Liver (tissue), 9 donors: ENCODE measurements around the gene TMEM114. TPM values are rescaled to one million over a fixed set of nuclear protein-coding genes. Genes with fewer than 3 reads are reported as not detected.
"Not testable (repeated sequence)": the region's sequence is repeated elsewhere in the genome, so short reads cannot be mapped to it uniquely, and the experiment has no call there.

ENCODE experiments used
- DNase-seq: peaks from one replicate; pipeline ENCODE4 v3.0.0-alpha.2; 2017; ENCODE audit warnings: low spot score
- H3K27ac ChIP-seq, 2 donors: one replicate each; pipeline ENCODE4 v1.7.0; 2013; ENCODE audit warnings: inconsistent platforms in 2 of 2, low read length in 2 of 2, control low read depth in 1 of 2, low read depth in 1 of 2, mild to moderate bottlenecking in 1 of 2
- H3K27me3 ChIP-seq, 4 donors: one replicate each; pipeline versions ENCODE4 v1.6.1 to v1.7.0; 2013; ENCODE audit warnings: low read length in 3 of 4, inconsistent platforms in 1 of 4, mild to moderate bottlenecking in 1 of 4, moderate library complexity in 1 of 4; ENCODE audit not compliant: control insufficient read depth in 4 of 4, insufficient read depth in 4 of 4
- H3K36me3 ChIP-seq, 4 donors: one replicate each; pipeline versions ENCODE4 v1.6.1 to v1.7.0; 2013; ENCODE audit warnings: low read length in 3 of 4, mild to moderate bottlenecking in 3 of 4, low read depth in 1 of 4, moderate library complexity in 1 of 4; ENCODE audit not compliant: control insufficient read depth in 4 of 4, insufficient read depth in 3 of 4
- H3K4me1 ChIP-seq, 4 donors: one replicate each; pipeline versions ENCODE4 v1.6.1 to v1.7.0; 2013; ENCODE audit warnings: low read length in 3 of 4, mild to moderate bottlenecking in 3 of 4, moderate library complexity in 1 of 4; ENCODE audit not compliant: control insufficient read depth in 4 of 4, insufficient read depth in 4 of 4
- H3K4me3 ChIP-seq, 3 donors: one replicate each; pipeline versions ENCODE4 v1.6.1 to v1.7.0; 2013; ENCODE audit warnings: low read length in 3 of 3, control low read depth in 1 of 3, low read depth in 1 of 3, mild to moderate bottlenecking in 1 of 3
- H3K9ac ChIP-seq, 2 donors: one replicate each; pipeline ENCODE4 v1.7.0; 2013; ENCODE audit warnings: low read length in 2 of 2, mild to moderate bottlenecking in 2 of 2, moderate library complexity in 2 of 2, control low read depth in 1 of 2, low read depth in 1 of 2
- H3K9me3 ChIP-seq, 4 donors: one replicate each; pipeline versions ENCODE4 v1.6.1 to v1.7.0; 2013; ENCODE audit warnings: low read length in 3 of 4; ENCODE audit not compliant: control insufficient read depth in 4 of 4
- CTCF ChIP-seq: fragments of 150-350 bp; IDR thresholded peaks from 2 replicates; pipeline ENCODE4 v1.5.1; 2017; ENCODE audit warnings: improper control_type of control experiment, low read depth, low read length; ENCODE audit not compliant: missing input control
- FOXA2 ChIP-seq: IDR thresholded peaks from 2 replicates; pipeline ENCODE4 v1.6.1; 2016; ENCODE audit warnings: antibody characterized with exemption
- HNF4A ChIP-seq, 2 donors: conservative IDR thresholded peaks; 2 replicates each; pipeline ENCODE4 v1.6.1; 2016; ENCODE audit warnings: antibody characterized with exemption in 2 of 2, mild to moderate bottlenecking in 2 of 2
- MAX ChIP-seq: IDR thresholded peaks from 2 replicates; pipeline ENCODE4 v1.6.1; 2016; ENCODE audit warnings: antibody characterized with exemption
- RXRA ChIP-seq, 2 donors: IDR thresholded peaks; 2 replicates each; pipeline ENCODE4 v1.6.1; 2017 to 2018; ENCODE audit warnings: antibody characterized with exemption in 2 of 2, mild to moderate bottlenecking in 1 of 2
- SP1 ChIP-seq: IDR thresholded peaks from 2 replicates; pipeline ENCODE4 v1.6.1; 2018; ENCODE audit warnings: antibody characterized with exemption, mild to moderate bottlenecking
- TAF1 ChIP-seq: conservative IDR thresholded peaks from 2 replicates; pipeline ENCODE4 v1.6.1; 2016; ENCODE audit warnings: antibody characterized with exemption, mild to moderate bottlenecking
- YY1 ChIP-seq: IDR thresholded peaks from 2 replicates; pipeline ENCODE4 v1.6.1; 2016; ENCODE audit warnings: antibody characterized with exemption, mild to moderate bottlenecking
- WGBS: extraction: QIAGEN DNeasy Blood & Tissue Kit; methylation state at CpG from one replicate; pipeline ENCODE4 v1.1.7; 2013; 5-methylcytosine and 5-hydroxymethylcytosine counted together
- polyA plus RNA-seq, 2 donors: library from polyadenylated mRNA; stranded (reverse) in 1 of 2; unstranded in 1 of 2; fragments of 200-250 nt in 1 of 2; fragments of >200 nt in 1 of 2; fragmentation: Nextera tagmentation in 1 of 2; extraction: Ambion mirVana in 1 of 2; gene quantifications; one replicate each; pipeline versions ENCODE4 v1.2.1 to v1.2.3, GENCODE V29; 2013 to 2015
- total RNA-seq, 2 donors: library from RNA; depleted of rRNA; stranded (reverse); fragments of >200 nt; gene quantifications; one replicate each; pipeline ENCODE4 v1.2.3, GENCODE V29; 2014
- TF ChIP-seq, protein P1 (sequence below): IDR thresholded peaks from 2 replicates; pipeline ENCODE4 v1.6.1; 2016; ENCODE audit warnings: antibody characterized with exemption, mild to moderate bottlenecking
- TF ChIP-seq, protein P2 (sequence below): IDR thresholded peaks from 2 replicates; pipeline ENCODE4 v1.6.1; 2016; ENCODE audit warnings: antibody characterized with exemption
- donor health status: healthy.
- donor health status: healthy.
- donor health status: healthy.
- donor health status: healthy.
- donor health status: healthy.

The TMEM114 gene
- total and polyA plus RNA-seq, 4 donors = not detected

DNA sequence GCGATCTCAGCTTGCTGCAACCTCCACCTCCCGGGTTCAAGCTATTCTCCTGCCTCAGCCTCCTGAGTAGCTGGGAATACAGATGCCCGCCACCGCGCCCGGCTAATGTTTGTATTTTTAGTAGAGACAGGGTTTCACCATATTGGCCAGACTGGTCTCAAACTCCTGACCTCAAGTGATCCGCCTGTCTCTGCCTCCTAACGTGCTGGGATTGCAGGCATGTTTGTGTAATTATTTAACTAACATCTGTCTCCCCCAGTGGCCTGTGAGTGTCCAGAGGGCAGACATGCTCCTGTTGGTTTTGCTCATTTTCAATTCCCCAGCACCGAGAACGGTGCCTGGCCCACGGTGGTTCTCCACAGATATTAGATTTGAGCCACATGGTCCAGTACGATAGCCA, 19.9 kb downstream of the TMEM114 start:
- H3K4me1 ChIP-seq, H3K27me3 ChIP-seq, H3K27ac ChIP-seq, H3K9me3 ChIP-seq, H3K9ac ChIP-seq, H3K36me3 ChIP-seq, H3K4me3 ChIP-seq, DNase-seq: not testable (repeated sequence)
- WGBS = 50% methylated on average over 12 of the region's 12 CpGs
- TF ChIP-seq RXRA (IDR thresholded peaks at IDR 0.05) (peak in 1 of 2 donors; percentile 33), HNF4A (conservative IDR thresholded peaks at IDR 0.05) (peak in 1 of 2 donors; percentile 16), SP1 (peak; percentile 34)

DNA sequence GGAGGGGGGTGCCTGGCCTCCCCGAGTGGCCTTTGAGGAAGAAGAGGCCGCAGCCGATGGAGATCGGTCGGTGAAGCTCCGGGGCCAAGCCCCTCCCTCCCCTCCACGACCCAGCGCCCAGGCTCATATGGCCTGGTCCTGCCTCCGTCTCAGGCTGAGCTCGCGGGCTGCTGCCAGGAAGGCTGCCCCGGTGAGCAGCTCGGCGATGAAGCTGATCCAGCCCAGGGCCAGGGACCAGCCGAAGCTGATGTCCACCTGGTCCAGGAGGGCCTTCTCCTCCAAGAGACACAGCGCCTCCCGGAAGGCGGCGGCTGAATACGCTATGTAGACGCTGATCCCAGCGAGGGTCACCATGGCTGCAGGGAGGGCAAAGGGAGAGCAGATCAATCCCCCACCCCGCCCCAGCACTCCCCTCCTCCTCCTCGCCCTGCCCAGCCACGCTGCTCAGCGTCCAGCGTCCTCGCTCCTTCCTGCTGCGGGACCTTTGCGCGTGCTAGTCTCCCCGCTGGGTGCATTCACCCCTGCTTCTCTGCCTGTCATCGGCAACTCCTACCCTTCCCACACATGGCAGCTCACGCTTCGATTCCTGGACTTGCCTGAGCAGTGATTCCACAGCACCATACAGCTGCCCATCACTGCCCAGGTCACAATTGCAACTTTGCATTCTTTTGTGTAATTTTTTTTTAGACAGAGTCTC, 20.5 kb downstream of the TMEM114 start:
- H3K36me3 ChIP-seq = no peaks in the 10 kb centered on the region
- no peak overlapping the region for H3K4me3 ChIP-seq
- no peaks in the 10 kb centered on the region for H3K9me3 ChIP-seq
- no peak overlapping the region for H3K9ac ChIP-seq
- H3K27me3 ChIP-seq = no peaks in the 10 kb centered on the region
- no peak overlapping the region for H3K27ac ChIP-seq
- 71% methylated on average over 35 of the region's 35 CpGs for WGBS
- TF ChIP-seq, protein P1, sequence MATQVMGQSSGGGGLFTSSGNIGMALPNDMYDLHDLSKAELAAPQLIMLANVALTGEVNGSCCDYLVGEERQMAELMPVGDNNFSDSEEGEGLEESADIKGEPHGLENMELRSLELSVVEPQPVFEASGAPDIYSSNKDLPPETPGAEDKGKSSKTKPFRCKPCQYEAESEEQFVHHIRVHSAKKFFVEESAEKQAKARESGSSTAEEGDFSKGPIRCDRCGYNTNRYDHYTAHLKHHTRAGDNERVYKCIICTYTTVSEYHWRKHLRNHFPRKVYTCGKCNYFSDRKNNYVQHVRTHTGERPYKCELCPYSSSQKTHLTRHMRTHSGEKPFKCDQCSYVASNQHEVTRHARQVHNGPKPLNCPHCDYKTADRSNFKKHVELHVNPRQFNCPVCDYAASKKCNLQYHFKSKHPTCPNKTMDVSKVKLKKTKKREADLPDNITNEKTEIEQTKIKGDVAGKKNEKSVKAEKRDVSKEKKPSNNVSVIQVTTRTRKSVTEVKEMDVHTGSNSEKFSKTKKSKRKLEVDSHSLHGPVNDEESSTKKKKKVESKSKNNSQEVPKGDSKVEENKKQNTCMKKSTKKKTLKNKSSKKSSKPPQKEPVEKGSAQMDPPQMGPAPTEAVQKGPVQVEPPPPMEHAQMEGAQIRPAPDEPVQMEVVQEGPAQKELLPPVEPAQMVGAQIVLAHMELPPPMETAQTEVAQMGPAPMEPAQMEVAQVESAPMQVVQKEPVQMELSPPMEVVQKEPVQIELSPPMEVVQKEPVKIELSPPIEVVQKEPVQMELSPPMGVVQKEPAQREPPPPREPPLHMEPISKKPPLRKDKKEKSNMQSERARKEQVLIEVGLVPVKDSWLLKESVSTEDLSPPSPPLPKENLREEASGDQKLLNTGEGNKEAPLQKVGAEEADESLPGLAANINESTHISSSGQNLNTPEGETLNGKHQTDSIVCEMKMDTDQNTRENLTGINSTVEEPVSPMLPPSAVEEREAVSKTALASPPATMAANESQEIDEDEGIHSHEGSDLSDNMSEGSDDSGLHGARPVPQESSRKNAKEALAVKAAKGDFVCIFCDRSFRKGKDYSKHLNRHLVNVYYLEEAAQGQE = no peak
- TF ChIP-seq MAX (no peak), CTCF (no peak), FOXA2 (no peak), HNF4A (conservative IDR thresholded peaks at IDR 0.05) (no peak), YY1 (no peak), SP1 (no peak), RXRA (IDR thresholded peaks at IDR 0.05) (no peak), TAF1 (no peak)
- TF ChIP-seq, protein P2, sequence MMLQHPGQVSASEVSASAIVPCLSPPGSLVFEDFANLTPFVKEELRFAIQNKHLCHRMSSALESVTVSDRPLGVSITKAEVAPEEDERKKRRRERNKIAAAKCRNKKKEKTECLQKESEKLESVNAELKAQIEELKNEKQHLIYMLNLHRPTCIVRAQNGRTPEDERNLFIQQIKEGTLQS = no peak
- peaks cover 0 to 8% (median 1%) of the 10 kb centered on the region in 4 donors for H3K4me1 ChIP-seq
- DNase-seq = no peak

- Histone ChIP-seq H3K9ac (no peak overlapping the region), H3K4me3 (no peak overlapping the region), H3K27me3 (no peaks in the 10 kb centered on the region), H3K9me3 (no peaks in the 10 kb centered on the region), H3K4me1 (peaks cover 0 to 8% (median 1%) of the 10 kb centered on the region in 4 donors), H3K27ac (no peak overlapping the region), H3K36me3 (no peaks in the 10 kb centered on the region)
- TF ChIP-seq RXRA (IDR thresholded peaks at IDR 0.05) (no peak), TAF1 (no peak), SP1 (no peak), HNF4A (conservative IDR thresholded peaks at IDR 0.05) (no peak)
- WGBS = 82% methylated on average over 6 of the region's 6 CpGs
- DNase-seq = no peak
These were observed 22.1 kb downstream of the TMEM114 start for GRCh38 chr16:8568231-8568617.
